DOHH2 (cell line): ENCODE measurements around the gene LEPR.

Experiments used
- CTCF ChIP-seq: fragments of 200-600 bp; sonication (generic); IDR thresholded peaks from one replicate; pipeline ENCODE4 v1.5.1; 2014; ENCODE audit warnings: antibody characterized with exemption, mild to moderate bottlenecking, low read depth, low read length; ENCODE audit not compliant: poor library complexity, severe bottlenecking
- EZH2phosphoT487 ChIP-seq: fragments of 200-600 bp; sonication (generic); IDR thresholded peaks from 2 replicates; pipeline ENCODE4 v1.6.1; 2017; ENCODE audit warnings: borderline replicate concordance, mild to moderate bottlenecking, antibody characterized with exemption, low read length, moderate library complexity, mixed read lengths

GRCh38 chr1:65435987-65436386 lies 15.5 kb downstream of the LEPR start:
- no peak for TF ChIP-seq CTCF
- TF ChIP-seq EZH2phosphoT487: no peak
